Activated CD4-positive, alpha-beta T cell treated with anti-CD3 and anti-CD28 coated beads for 4 hours (primary cell): ENCODE results near the gene PTCH1.

Experiments used
- DNase-seq, 2 donors: peaks; one replicate each; pipeline ENCODE4 v3.0.0-alpha.2; 2020

PTCH1 gene

DNA sequence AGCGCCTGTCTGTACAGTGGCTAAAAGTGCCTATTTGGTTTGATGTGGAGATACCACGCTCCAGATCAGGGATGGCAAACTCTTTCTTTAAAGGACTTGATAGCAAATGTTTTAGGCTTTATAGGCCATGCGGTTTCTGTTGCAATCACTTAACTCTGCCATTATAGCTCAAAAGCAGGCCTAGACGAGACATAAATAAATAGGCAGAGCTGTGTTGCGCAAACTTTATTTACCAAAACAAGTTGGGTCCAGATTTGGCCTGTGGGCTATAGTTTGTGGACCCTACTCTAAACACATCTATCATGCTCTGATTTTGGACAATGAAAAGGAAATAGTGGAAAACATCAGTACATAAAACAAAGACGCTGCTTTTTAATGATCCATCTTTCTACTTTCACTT lies 79.2 kb downstream of the PTCH1 start:
- DNase-seq: no peak

GRCh38 chr9:95436416-95436815 lies 80.4 kb downstream of the PTCH1 start:
- DNase-seq: no peak

GRCh38 chr9:95435074-95435728 lies 81.6 kb downstream of the PTCH1 start:
- no peak for DNase-seq

GRCh38 chr9:95434116-95435073 lies 82.4 kb downstream of the PTCH1 start:
- no peak for DNase-seq

- no peak for DNase-seq
These were observed 83.5 kb downstream of the PTCH1 start for GRCh38 chr9:95433096-95433819.

DNA sequence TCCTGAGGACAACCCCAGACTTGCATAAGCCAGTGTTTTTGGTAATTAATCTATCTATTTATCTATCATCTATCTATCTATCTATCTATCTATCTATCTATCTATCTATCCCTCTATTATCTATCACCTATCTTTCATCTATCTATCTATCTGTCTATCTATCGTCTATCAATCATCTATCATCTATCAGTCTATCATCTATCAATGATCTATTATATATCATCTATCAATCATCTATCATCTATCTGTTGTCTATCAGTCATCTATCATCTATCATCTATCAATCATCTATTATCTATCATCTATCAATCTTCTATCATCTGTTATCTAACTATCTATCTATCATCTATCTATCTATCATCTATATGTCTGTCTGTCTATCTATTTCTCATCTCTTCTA lies 85.5 kb downstream of the PTCH1 start:
- no peak for DNase-seq

DNA sequence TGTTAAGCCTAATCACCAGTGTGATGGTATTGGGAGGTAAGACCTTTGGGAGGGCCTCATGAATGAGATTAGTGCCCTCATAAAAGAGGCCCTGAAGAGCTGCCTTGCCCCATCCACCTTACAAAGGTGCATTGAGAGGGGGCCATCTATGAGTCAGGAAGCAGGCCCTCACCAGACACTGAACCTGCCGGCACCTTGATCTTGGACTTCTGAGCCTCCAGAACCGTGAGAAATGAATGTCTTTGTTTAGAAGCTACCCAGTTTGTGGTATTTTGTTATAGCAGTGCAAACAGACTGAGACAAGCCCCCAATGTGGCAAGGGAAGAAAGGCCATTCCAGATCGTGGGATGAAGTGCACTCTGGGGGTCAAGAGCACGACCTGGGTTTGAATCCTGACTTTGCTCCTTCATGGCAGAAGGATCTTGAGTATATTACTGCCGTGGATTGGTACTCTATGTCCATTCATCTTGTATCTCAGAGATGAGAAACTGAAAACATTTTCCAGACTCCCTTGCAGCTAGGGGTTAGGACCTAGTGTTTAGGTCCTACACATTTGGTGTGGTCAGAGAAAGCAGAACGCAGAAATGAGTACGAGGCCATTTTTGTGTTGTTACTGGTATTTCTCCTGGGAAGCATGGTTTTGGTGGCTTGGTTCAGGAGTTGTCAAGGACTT lies 86.7 kb downstream of the PTCH1 start:
- no peak for DNase-seq

DNA sequence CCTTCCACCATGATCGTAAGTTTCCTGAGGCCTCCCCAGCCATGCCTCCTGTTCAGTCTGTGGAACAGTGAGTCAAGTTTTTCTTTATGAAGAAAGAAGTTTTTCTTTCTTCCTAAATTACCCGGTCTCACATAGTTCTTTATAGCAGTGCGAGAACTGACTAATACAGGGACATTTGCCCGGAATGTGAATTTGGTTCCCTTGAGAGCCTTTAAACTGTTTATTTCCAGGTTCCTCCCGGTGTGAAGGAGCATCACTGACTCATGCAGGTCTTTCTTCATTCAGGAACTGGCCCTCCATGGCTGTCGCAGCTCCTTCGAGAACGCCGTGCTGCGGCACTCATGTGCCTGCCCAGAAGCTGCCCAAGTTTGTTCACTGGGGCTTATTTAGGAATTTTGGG lies 87.7 kb downstream of the PTCH1 start:
- no peak for DNase-seq

- DNase-seq: no peak
These were observed 90.7 kb downstream of the PTCH1 start for GRCh38 chr9:95425910-95426551.

DNA sequence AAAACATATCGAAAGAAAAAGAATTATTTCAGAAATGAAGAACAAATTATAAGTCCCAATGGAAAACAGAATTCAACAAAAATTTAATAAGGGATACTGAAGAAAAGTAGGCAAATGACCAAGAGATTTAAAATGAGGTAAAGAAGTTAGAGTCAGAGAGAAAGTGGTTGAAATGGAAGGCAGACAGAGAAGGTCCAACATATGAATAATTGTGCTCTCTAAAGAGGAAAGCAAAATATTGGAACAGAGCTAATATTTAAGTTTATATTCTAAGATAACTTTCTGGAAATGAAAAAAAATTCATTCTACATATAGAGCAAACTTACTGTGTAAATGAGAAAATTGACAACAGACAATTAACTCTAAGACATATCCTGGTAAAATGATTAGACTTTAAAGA lies 94.1 kb downstream of the PTCH1 start:
- no peak for DNase-seq

DNA sequence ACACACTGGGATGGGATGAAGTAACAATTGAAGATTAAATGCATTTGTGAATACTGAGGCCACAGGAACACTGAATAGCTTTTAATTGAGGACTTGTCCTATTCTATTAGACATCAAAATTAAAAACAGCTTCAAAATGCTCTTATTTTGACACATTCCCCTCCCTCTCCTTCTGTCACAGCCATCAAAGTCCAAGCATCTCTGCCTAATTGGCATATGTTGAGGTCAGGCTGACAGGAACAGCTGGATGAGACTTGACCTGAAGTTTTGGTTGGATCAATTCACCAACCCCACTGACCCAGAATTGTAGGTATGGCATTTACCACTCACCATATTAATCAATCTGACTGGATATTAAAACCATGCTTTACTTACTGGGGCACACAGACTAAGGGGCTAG lies 96.3 kb downstream of the PTCH1 start:
- no peak for DNase-seq

GRCh38 chr9:95419444-95419843 lies 97.3 kb downstream of the PTCH1 start:
- DNase-seq: no peak

- no peak for DNase-seq
These were observed 101.6 kb downstream of the PTCH1 start for GRCh38 chr9:95415158-95415557.

- DNase-seq: no peak
These were observed 103.0 kb downstream of the PTCH1 start for GRCh38 chr9:95413793-95414192.

DNA sequence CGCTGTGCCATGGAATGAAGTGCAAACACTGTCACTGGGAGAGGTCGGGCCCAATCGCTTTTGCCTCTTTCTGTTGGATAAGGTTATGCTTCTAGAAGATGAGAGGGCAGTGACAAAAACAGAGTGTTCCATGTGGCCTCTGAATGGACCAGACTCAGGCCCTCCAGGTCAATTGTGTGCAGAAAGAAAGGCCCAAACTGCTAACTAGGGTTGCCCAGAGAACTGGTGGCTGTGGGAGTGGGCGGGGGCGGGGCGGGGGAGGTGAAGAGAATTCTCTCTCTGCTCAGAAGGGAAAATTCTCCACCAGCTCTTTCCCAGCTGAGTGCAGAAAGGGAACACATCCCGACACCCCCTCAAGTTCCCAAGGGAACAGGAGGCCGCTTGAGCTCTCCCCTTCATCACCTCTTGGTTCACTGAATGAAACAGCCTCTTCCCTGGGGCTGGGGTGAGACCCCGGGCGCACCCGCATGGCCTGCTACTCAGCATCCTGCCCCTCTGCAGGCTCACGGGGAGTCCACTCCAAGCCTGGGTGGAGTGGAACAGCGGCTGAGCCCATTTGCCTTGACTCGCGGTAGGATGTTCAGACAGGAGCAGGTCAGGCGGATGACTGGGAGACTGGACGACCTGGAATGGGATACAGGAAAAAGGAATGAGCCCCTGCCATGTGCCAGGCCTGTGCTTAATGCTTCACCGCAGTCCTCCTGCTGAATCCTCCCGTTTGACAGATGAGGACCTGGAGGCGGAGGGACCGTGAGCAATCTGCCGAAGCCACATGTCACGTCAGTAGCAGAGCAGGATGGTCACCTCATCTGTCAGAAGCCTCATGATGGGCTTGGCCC lies 105.5 kb downstream of the PTCH1 start:
- no peak for DNase-seq

DNA sequence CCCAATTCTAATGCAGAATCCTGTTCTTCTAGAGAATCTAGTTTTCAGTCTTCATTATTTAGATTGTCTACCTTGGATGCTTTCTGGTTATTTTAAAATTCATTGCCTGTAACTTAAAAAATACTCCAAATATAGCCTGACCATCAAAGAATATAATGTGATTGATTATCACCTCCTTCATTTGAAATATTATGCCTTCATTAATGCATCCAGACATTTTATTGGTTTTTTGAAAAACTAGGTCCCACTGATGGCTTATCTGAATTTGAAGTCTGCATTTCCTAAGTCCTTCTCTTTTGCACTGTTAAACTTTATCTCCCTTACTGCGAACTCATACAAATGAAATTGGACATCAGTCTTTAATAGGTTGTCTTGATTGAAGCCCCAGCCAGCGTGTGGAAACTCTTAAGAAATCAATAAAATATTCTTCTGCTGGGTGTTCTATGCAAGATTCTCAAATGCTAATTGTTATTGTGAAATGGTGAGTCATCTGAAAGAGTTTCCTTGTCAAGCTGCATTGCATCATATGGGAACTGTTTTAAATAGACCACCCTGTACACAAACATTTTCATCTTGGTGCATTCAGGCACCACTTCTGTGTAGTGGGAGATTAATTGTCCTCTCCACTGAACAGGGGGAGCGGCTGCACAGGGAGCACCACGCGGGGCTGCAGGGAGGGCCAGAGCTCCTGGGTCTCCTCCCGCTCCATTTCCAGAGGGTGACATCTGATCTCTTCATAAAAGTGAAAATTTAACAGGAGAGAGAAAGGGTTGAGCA lies 106.9 kb downstream of the PTCH1 start:
- no peak for DNase-seq

DNA sequence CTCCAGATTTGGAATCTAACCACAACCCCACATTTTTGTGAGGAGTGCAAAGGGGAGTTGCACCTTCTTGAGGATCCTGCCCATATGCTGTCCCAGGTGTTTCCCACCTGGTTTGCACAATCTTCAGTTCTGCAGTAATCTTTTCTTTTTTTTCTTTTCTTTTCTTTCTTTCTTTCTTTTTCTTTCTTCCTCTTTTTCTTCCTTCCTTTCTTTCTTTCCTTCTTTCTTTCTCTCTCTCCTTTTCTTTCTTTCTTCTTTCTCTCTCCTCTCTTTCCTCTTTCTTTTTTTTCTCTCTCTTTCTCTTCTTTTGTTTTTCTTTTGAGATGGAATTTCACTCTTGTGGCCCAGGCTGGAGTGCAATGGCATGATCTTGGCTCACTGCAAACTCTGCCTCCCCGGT lies 109.2 kb downstream of the PTCH1 start:
- DNase-seq: no peak

DNA sequence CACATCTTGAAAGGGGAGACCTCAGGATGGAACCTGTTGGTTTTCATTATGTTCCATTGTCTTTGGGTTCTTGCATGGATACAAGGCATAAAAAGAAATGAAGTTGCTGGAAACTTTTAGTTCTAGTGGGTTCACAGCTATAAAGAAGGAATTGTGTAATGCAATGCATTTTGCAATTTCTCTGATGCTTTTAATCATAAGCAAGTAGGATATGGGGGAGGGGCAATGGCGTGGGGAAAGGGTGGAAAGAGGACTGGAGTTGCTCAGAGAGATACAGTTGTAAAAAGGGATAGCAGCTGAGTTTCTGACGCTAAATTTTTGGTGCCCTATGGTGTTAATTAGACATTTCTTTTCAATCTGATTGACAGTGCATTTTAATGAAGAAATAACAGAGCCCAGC lies 110.7 kb downstream of the PTCH1 start:
- no peak for DNase-seq

DNA sequence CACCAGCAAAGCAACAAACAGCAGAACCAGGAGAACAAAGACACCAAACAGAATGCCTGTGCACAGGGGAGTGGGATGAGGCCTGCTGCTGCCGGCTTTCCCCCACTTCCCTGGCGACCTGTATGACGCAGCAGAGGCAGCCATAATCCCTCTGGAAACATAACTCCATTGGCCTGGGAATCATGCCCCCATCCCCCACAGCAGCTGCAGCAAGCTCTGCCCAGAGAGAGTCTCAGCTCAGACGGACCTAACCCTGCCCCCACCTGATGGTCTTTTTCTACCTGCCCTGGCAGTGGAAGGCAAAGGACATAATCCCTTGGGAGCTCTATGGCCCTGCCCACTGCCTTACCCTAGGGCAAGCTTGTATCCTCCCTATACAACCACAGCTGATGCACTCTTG lies 117.5 kb downstream of the PTCH1 start:
- DNase-seq: no peak
